A549 (cell line): Measurements from ENCODE around the gene USP32. TPM values are rescaled to one million over a fixed set of nuclear protein-coding genes. Genes with fewer than 3 reads are reported as not detected.

Experiments
- ATAC-seq, 2 experiments: fragments of 200-7000 bp in 1 of 2; fragments of >200 bp in 1 of 2; cut with Nextera tagmentation in 1 of 2; cut with Tn5 transposase in 1 of 2; 3 replicates each; pipeline versions ENCODE4 v1.8.0 to v1.9.1; 2018 to 2020; ENCODE audit warnings: mild to moderate bottlenecking in 1 of 2, moderate library complexity in 1 of 2
- CTCF ChIA-PET: fragments of 300-600 bp; sonication (Branson Sonifier 250); formaldehyde crosslinking; extraction: SDS; loops from one replicate; lab custom pipeline; 2021; ENCODE audit warnings: antibody characterized with exemption, inconsistent platforms; lab: Yijun Ruan, JAX
- POLR2A ChIA-PET: fragments of 350-600 bp; formaldehyde crosslinking; extraction: SDS; loops from one replicate; lab custom pipeline; 2021; ENCODE audit warnings: antibody characterized with exemption, inconsistent platforms; lab: Yijun Ruan, JAX
- DNase-seq, 2 experiments: peaks; one replicate each; pipeline versions ENCODE4 v3.0.0 to v3.0.0-alpha.2; 2011 to 2016; ENCODE audit warnings: low read depth in 1 of 2, low spot score in 1 of 2
- FAIRE-seq: peaks from 2 replicates; lab custom pipeline; 2011; peaks lifted over from hg19 to GRCh38; lab: Jason Lieb, UNC
- H3K27ac ChIP-seq, 2 experiments: fragments of >200 bp; sonication (Bioruptor Twin); formaldehyde crosslinking; 3 replicates each; pipeline ENCODE4 v1.5.1; 2016 to 2017
- H3K4me1 ChIP-seq: fragments of >200 bp; sonication (Bioruptor Twin); formaldehyde crosslinking; 3 replicates; pipeline ENCODE4 v1.6.1; 2016
- H3K4me2 ChIP-seq: fragments of >200 bp; sonication (Bioruptor Twin); formaldehyde crosslinking; 3 replicates; pipeline ENCODE4 v1.6.1; 2016
- H3K4me3 ChIP-seq: fragments of >200 bp; sonication (Bioruptor Twin); formaldehyde crosslinking; 3 replicates; pipeline ENCODE4 v1.5.1; 2016
- H3K9me3 ChIP-seq: fragments of >200 bp; sonication (Bioruptor Twin); formaldehyde crosslinking; 3 replicates; pipeline ENCODE4 v1.6.1; 2016
- CBX2 ChIP-seq: fragments of 200-600 bp; sonication (generic); IDR thresholded peaks from 2 replicates; pipeline ENCODE4 v1.6.1; 2016; ENCODE audit warnings: low read depth, mild to moderate bottlenecking, borderline replicate concordance
- EHMT2 ChIP-seq: fragments of 200-600 bp; sonication (generic); IDR thresholded peaks from 2 replicates; pipeline ENCODE4 v1.6.1; 2016; ENCODE audit warnings: antibody characterized with exemption, low read depth, mild to moderate bottlenecking, moderate library complexity
- FOSB ChIP-seq: fragments of 250-450 bp; sonication (Bioruptor Pico); IDR thresholded peaks from 2 replicates; pipeline ENCODE4 v1.5.0; 2020; ENCODE audit warnings: mild to moderate bottlenecking, moderate library complexity
- FOSL2 ChIP-seq, 2 experiments: fragments of 450-650 bp in 1 of 2; fragments of >200 bp in 1 of 2; sonication (Bioruptor Twin) in 1 of 2; formaldehyde crosslinking; IDR thresholded peaks; 2 replicates each; pipeline versions ENCODE4 v1.5.0 to v1.6.1; 2016 to 2020; ENCODE audit warnings: mild to moderate bottlenecking in 1 of 2, moderate library complexity in 1 of 2
- FOXS1 ChIP-seq: fragments of 250-450 bp; sonication (Bioruptor Pico); IDR thresholded peaks from 2 replicates; pipeline ENCODE4 v1.5.0; 2020; ENCODE audit warnings: mild to moderate bottlenecking, moderate library complexity
- HDAC2 ChIP-seq: fragments of 200-600 bp; sonication (generic); IDR thresholded peaks from 2 replicates; pipeline ENCODE4 v1.6.1; 2016
- HOXB13 ChIP-seq: fragments of 250-450 bp; sonication (Bioruptor Pico); IDR thresholded peaks from 2 replicates; pipeline ENCODE4 v1.5.0; 2020; ENCODE audit warnings: low read depth, mild to moderate bottlenecking, moderate library complexity
- MAFK ChIP-seq: fragments of 450-650 bp; IDR thresholded peaks from 2 replicates; pipeline ENCODE4 v1.6.1; 2014; ENCODE audit not compliant: partially characterized antibody
- MAZ ChIP-seq: fragments of 150-350 bp; IDR thresholded peaks from 2 replicates; pipeline ENCODE4 v1.6.1; 2014; ENCODE audit warnings: antibody characterized with exemption, low read depth, low read length, borderline replicate concordance
- NFE2L2 ChIP-seq: fragments of 150-350 bp; conservative IDR thresholded peaks from 2 replicates; pipeline ENCODE4 v1.6.1; 2014; ENCODE audit warnings: low read length
- NPAS2 ChIP-seq: fragments of 250-450 bp; sonication (Bioruptor Pico); IDR thresholded peaks from 2 replicates; pipeline ENCODE4 v1.8.0; 2022; ENCODE audit warnings: mild to moderate bottlenecking, moderate library complexity, borderline replicate concordance
- NR3C1 ChIP-seq: fragments of >200 bp; sonication (Bioruptor Twin); formaldehyde crosslinking; IDR thresholded peaks from 3 replicates; pipeline ENCODE4 v1.6.1; 2017
- PHF8 ChIP-seq: fragments of 200-600 bp; sonication (generic); IDR thresholded peaks from 2 replicates; pipeline ENCODE4 v1.6.1; 2016; ENCODE audit warnings: low read depth, mild to moderate bottlenecking, antibody characterized with exemption, moderate library complexity, borderline replicate concordance
- POLR2A ChIP-seq: IDR thresholded peaks from 2 replicates; pipeline ENCODE4 v1.6.1; 2012; ENCODE audit warnings: mild to moderate bottlenecking, low read length
- RFX5 ChIP-seq: fragments of 450-650 bp; IDR thresholded peaks from 2 replicates; pipeline ENCODE4 v1.7.1; 2014; ENCODE audit warnings: antibody characterized with exemption, mild to moderate bottlenecking, moderate library complexity
- SREBF2 ChIP-seq: fragments of 450-650 bp; IDR thresholded peaks from 2 replicates; pipeline ENCODE4 v1.6.1; 2014; ENCODE audit warnings: mild to moderate bottlenecking, moderate library complexity
- ZNF302 ChIP-seq: fragments of 250-450 bp; sonication (Bioruptor Pico); IDR thresholded peaks from 2 replicates; pipeline ENCODE4 v1.9.0; 2021; ENCODE audit warnings: inconsistent platforms, mild to moderate bottlenecking, moderate library complexity
- ZSCAN20 ChIP-seq: fragments of 250-450 bp; sonication (Bioruptor Pico); IDR thresholded peaks from 2 replicates; pipeline ENCODE4 v1.8.0; 2022; ENCODE audit warnings: mild to moderate bottlenecking, moderate library complexity
- WGBS: methylation state at CpG from one replicate; pipeline ENCODE4 v1.1.6; 2017; ENCODE audit errors: missing lambda C conversion rate; 5-methylcytosine and 5-hydroxymethylcytosine counted together
- polyA plus RNA-seq, 4 experiments: library from polyadenylated mRNA; depleted of rRNA in 3 of 4; stranded (reverse); fragments of >200 nt; fragmentation: RNase III in 1 of 4; extraction: RNeasy Plus Mini Kit Qiagen cat#74134 plus additional on column Dnase treatment in 1 of 4; gene quantifications; 2 replicates in 3 of 4; 3 replicates in 1 of 4; pipeline ENCODE4 v1.2.3, GENCODE V29; 2011 to 2017
- TF ChIP-seq, protein P1 (sequence below): fragments of 250-450 bp; sonication (Bioruptor Pico); IDR thresholded peaks from 2 replicates; pipeline ENCODE4 v1.5.0; 2020; ENCODE audit warnings: low read depth, mild to moderate bottlenecking, moderate library complexity
- TF ChIP-seq, protein P2 (sequence below): IDR thresholded peaks from 2 replicates; pipeline ENCODE4 v1.6.1; 2012
- TF ChIP-seq, protein P3 (sequence below): fragments of 250-450 bp; sonication (Bioruptor Pico); IDR thresholded peaks from 2 replicates; pipeline ENCODE4 v1.5.0; 2021; ENCODE audit warnings: mild to moderate bottlenecking, moderate library complexity, borderline replicate concordance
- TF ChIP-seq, protein P4 (sequence below): fragments of >200 bp; sonication (Bioruptor Twin); formaldehyde crosslinking; IDR thresholded peaks from 2 replicates; pipeline ENCODE4 v1.6.1; 2016

Gene USP32
- polyA plus RNA-seq, 2 of the 4 experiments (the other 2 are of a cell fraction) = 35.4 to 52.2 TPM

DNA sequence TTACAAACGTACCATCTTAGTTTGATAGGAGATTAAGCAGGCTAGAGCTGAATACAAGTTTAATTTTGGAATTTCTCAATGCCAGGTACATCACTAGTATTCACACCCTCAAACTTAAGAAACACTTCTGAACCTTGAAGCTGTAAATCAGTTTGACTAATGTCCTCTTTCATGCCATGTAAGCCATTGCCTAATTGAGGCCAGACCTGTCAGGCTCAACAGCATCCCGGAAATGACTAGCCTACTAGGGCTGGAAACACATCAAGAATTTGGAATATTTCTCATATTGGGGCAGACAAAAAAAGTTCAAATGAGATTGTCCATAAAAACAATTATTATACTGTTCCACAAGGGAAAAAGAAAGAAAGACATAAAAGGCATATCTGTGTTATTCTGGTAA lies 1.7 kb downstream of the USP32 start (continued):
- no peak for TF ChIP-seq POLR2A

DNA sequence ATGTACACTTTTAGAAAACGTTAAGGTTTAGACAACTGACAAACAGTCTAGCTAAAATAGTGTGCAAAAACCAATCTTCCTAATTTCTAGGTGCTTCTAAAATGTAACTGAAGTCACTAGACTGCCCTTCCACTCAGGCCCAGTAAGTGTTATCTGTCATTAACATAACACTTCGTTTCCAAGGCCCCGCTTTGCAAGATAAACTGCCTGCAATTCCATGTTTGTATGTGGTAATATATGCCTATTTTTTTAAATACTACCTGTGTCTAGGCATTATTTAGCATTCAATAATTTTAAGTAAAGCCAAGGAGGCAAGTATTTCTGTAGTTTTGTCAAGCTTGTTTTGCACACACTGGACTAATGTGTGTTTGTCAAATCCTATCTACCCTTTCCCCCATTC lies 3.2 kb downstream of the USP32 start:
- ChIA-PET CTCF (interaction anchor here (0.7 to 1.3 kb wide), 4 partner anchors 14 to 246 kb away, joined by 3 to 4 read pairs (median 3); no protein-coding TSS in a partner anchor), POLR2A (no interaction called here)
- H3K4me2 ChIP-seq = no peak overlapping the region
- H3K9me3 ChIP-seq = no peaks in the 10 kb centered on the region
- peaks cover 52% of the 10 kb centered on the region for H3K4me1 ChIP-seq
- FAIRE-seq (no peak), ATAC-seq (no peak), DNase-seq (no peak)
- H3K27ac ChIP-seq = no peak overlapping the region
- no peak overlapping the region for H3K4me3 ChIP-seq
- 70% methylated on average over 3 of the region's 3 CpGs for WGBS
- no peak for TF ChIP-seq SREBF2
- TF ChIP-seq POLR2A = no peak
- no peak for TF ChIP-seq HDAC2
- TF ChIP-seq, protein P1, sequence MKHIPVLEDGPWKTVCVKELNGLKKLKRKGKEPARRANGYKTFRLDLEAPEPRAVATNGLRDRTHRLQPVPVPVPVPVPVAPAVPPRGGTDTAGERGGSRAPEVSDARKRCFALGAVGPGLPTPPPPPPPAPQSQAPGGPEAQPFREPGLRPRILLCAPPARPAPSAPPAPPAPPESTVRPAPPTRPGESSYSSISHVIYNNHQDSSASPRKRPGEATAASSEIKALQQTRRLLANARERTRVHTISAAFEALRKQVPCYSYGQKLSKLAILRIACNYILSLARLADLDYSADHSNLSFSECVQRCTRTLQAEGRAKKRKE (CRISPR knock-in tag) = no peak
- TF ChIP-seq NR3C1 = no peak
- TF ChIP-seq ZSCAN20 (CRISPR knock-in tag) = no peak
- no peak for TF ChIP-seq MAFK
- no peak for TF ChIP-seq HOXB13 (CRISPR knock-in tag)
- no peak for TF ChIP-seq FOSB
- TF ChIP-seq, protein P2, sequence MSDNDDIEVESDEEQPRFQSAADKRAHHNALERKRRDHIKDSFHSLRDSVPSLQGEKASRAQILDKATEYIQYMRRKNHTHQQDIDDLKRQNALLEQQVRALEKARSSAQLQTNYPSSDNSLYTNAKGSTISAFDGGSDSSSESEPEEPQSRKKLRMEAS = no peak
- TF ChIP-seq FOXS1 (CRISPR knock-in tag) = no peak
- no peak for TF ChIP-seq PHF8
- no peak for TF ChIP-seq NFE2L2
- no peak for TF ChIP-seq NPAS2
- TF ChIP-seq ZNF302 = no peak
- no peak for TF ChIP-seq FOSL2 (IDR thresholded peaks at IDR 0.05)
- TF ChIP-seq FOSL2 (CRISPR knock-in tag; IDR thresholded peaks at IDR 0.05) = no peak
- TF ChIP-seq EHMT2 = no peak
- TF ChIP-seq MAZ = no peak

DNA sequence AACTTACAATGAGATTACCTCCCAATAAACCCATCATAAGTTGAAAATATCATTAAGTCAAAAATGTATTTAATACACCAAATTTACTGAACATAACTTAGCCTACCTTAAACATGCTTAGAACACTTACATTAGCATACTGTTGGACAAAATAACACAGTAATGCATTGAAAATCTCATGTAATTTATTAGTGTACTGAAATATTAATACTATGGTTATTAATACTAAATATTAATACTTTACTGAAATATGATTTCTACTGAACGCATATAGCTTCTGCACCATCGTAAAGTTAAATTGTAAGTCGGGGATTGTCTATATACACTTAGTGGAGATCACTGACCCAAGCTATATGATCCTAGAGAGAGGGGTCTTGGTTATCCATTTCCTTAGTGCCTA lies 4.3 kb downstream of the USP32 start:
- H3K27ac ChIP-seq = no peak overlapping the region
- FAIRE-seq (no peak), DNase-seq (no peak), ATAC-seq (no peak)
- CTCF ChIA-PET = interaction anchor here (1.3 kb wide), 1 partner anchor 16 kb away, joined by 4 read pairs; no protein-coding TSS in a partner anchor
- H3K4me2 ChIP-seq = no peak overlapping the region
- H3K9me3 ChIP-seq = no peaks in the 10 kb centered on the region
- H3K4me1 ChIP-seq = peaks cover 44% of the 10 kb centered on the region
- POLR2A ChIA-PET = interaction anchor here (0.6 kb wide), 1 partner anchor 253 kb away, joined by 3 read pairs; no protein-coding TSS in a partner anchor
- TF ChIP-seq, protein P3, sequence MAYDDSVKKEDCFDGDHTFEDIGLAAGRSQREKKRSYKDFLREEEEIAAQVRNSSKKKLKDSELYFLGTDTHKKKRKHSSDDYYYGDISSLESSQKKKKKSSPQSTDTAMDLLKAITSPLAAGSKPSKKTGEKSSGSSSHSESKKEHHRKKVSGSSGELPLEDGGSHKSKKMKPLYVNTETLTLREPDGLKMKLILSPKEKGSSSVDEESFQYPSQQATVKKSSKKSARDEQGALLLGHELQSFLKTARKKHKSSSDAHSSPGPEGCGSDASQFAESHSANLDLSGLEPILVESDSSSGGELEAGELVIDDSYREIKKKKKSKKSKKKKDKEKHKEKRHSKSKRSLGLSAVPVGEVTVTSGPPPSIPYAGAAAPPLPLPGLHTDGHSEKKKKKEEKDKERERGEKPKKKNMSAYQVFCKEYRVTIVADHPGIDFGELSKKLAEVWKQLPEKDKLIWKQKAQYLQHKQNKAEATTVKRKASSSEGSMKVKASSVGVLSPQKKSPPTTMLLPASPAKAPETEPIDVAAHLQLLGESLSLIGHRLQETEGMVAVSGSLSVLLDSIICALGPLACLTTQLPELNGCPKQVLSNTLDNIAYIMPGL (CRISPR knock-in tag) = no peak
- TF ChIP-seq CBX2 (no peak), RFX5 (no peak)
- TF ChIP-seq, protein P4, sequence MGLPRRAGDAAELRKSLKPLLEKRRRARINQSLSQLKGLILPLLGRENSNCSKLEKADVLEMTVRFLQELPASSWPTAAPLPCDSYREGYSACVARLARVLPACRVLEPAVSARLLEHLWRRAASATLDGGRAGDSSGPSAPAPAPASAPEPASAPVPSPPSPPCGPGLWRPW = no peak
- no peak overlapping the region for H3K4me3 ChIP-seq
- WGBS = 87% methylated on average over 3 of the region's 3 CpGs
